B cell (primary cell): ENCODE measurements around the gene BOLA2B. TPM values are rescaled to one million over a fixed set of nuclear protein-coding genes. Genes with fewer than 3 reads are reported as not detected.

Experiments
- ATAC-seq: fragments of 200-7000 bp; cut with Tn5 transposase; one replicate; pipeline ENCODE4 v1.10.0; 2021; ENCODE audit warnings: low read depth, mild to moderate bottlenecking, moderate number of reproducible peaks, moderate library complexity
- CTCF ChIA-PET: fragments of 350-600 bp; sonication (Branson Sonifier 250); formaldehyde crosslinking; loops from one replicate; lab custom pipeline; 2021; ENCODE audit warnings: antibody characterized with exemption, inconsistent platforms; lab: Charles Lee
- POLR2A ChIA-PET: fragments of 350-600 bp; sonication (Branson Sonifier 250); formaldehyde crosslinking; loops from one replicate; lab custom pipeline; 2021; ENCODE audit warnings: antibody characterized with exemption; lab: Charles Lee
- DNase-seq: peaks from one replicate; pipeline ENCODE4 v3.0.0; 2013
- H2AFZ ChIP-seq: 2 replicates; pipeline ENCODE4 v1.6.1; 2012; ENCODE audit warnings: mild to moderate bottlenecking, low read depth, low read length; ENCODE audit not compliant: insufficient read depth, poor library complexity, severe bottlenecking
- H3K27ac ChIP-seq, 2 donors: 1 replicate in 1 of 2; 2 replicates in 1 of 2; pipeline ENCODE4 v1.5.1; 2012 to 2013; ENCODE audit warnings: low read length in 2 of 2, mild to moderate bottlenecking in 2 of 2, moderate library complexity in 1 of 2
- H3K27me3 ChIP-seq, 4 experiments: fragments of 200-600 bp in 1 of 4; sonication (generic) in 1 of 4; replicated peaks in 1 of 4; 1 replicate in 2 of 4; 2 replicates in 2 of 4; pipeline versions ENCODE4 v1.6.1 to v1.7.0; 2013 to 2016; ENCODE audit warnings: low read length in 3 of 4, mild to moderate bottlenecking in 2 of 4, mixed read lengths in 1 of 4, moderate library complexity in 1 of 4; ENCODE audit not compliant: insufficient read depth in 4 of 4, control insufficient read depth in 3 of 4; ENCODE audit errors: control extremely low read depth in 1 of 4
- H3K36me3 ChIP-seq, 2 experiments: replicated peaks in 1 of 2; 1 replicate in 1 of 2; 2 replicates in 1 of 2; pipeline versions ENCODE4 v1.6.1 to v1.7.1; 2013; ENCODE audit warnings: low read length in 1 of 2; ENCODE audit not compliant: insufficient read depth in 2 of 2, control insufficient read depth in 1 of 2; ENCODE audit errors: control extremely low read depth in 1 of 2, extremely low read depth in 1 of 2
- H3K4me1 ChIP-seq, 2 donors: fragments of 200-600 bp in 1 of 2; sonication (generic) in 1 of 2; 1 replicate in 1 of 2; 2 replicates in 1 of 2; pipeline versions ENCODE4 v1.5.1 to v1.6.1; 2013 to 2017; ENCODE audit warnings: low read length in 2 of 2; ENCODE audit not compliant: control insufficient read depth in 2 of 2, insufficient read depth in 2 of 2
- H3K4me2 ChIP-seq: replicated peaks from 2 replicates; pipeline ENCODE3; 2012; ENCODE audit warnings: mild to moderate bottlenecking, low read depth, low read length; ENCODE audit not compliant: poor library complexity, severe bottlenecking
- H3K4me3 ChIP-seq, 5 experiments: fragments of 200-600 bp in 1 of 5; sonication (generic) in 1 of 5; 1 replicate in 3 of 5; 2 replicates in 2 of 5; pipeline versions ENCODE4 v1.5.1 to v1.7.0; 2011 to 2016; ENCODE audit warnings: low read length in 4 of 5, mild to moderate bottlenecking in 4 of 5, low read depth in 2 of 5, control low read depth in 1 of 5, moderate library complexity in 1 of 5; ENCODE audit not compliant: insufficient read depth in 1 of 5; ENCODE audit errors: control extremely low read depth in 1 of 5, extremely low read depth in 1 of 5
- H3K79me2 ChIP-seq: fragments of 200-600 bp; sonication (generic); one replicate; pipeline ENCODE4 v1.6.0; 2016; ENCODE audit warnings: low read length; ENCODE audit not compliant: control insufficient read depth, insufficient read depth
- H3K9ac ChIP-seq: fragments of 200-600 bp; sonication (generic); 2 replicates; pipeline ENCODE4 v1.6.1; 2017; ENCODE audit warnings: mild to moderate bottlenecking, low read length, moderate library complexity
- H3K9me3 ChIP-seq, 3 donors: one replicate each; pipeline versions ENCODE4 v1.6.1 to v1.7.1; 2013; ENCODE audit warnings: low read length in 2 of 3; ENCODE audit not compliant: control insufficient read depth in 2 of 3, insufficient read depth in 1 of 3; ENCODE audit errors: control extremely low read depth in 1 of 3
- H4K20me1 ChIP-seq: 2 replicates; pipeline ENCODE4 v1.6.0; 2012; ENCODE audit warnings: mild to moderate bottlenecking, low read length; ENCODE audit not compliant: insufficient read depth, control insufficient read depth, poor library complexity, severe bottlenecking
- H3K27ac Mint-ChIP-seq: one replicate; pipeline ENCODE4 v1.8.0; 2021; ENCODE audit warnings: mixed read lengths
- H3K27me3 Mint-ChIP-seq: one replicate; pipeline ENCODE4 v1.8.0; 2021; ENCODE audit warnings: mixed read lengths
- H3K4me1 Mint-ChIP-seq: one replicate; pipeline ENCODE4 v1.8.0; 2021; ENCODE audit warnings: mixed read lengths
- H3K4me3 Mint-ChIP-seq: one replicate; pipeline ENCODE4 v1.8.0; 2021; ENCODE audit warnings: mixed read lengths
- H3K9me3 Mint-ChIP-seq: one replicate; pipeline ENCODE4 v1.8.0; 2022; ENCODE audit warnings: mixed read lengths; ENCODE audit not compliant: insufficient read depth
- EZH2 ChIP-seq: IDR thresholded peaks from 2 replicates; pipeline ENCODE4 v1.6.1; 2012; ENCODE audit warnings: borderline replicate concordance, low read depth, mild to moderate bottlenecking, moderate library complexity, low read length; ENCODE audit not compliant: insufficient read depth, poor library complexity, severe bottlenecking
- WGBS: methylation state at CpG from one replicate; pipeline ENCODE4 v1.1.5; 2013; ENCODE audit warnings: missing lambda C conversion rate; ENCODE audit not compliant: insufficient coverage; 5-methylcytosine and 5-hydroxymethylcytosine counted together
- intact Hi-C: fragments of 100-400 bp; cut with micrococcal nuclease; formaldehyde crosslinking; loops from one replicate; pipeline ENCODE4 v1.10.0; 2022
- polyA plus RNA-seq: library from polyadenylated mRNA; depleted of rRNA; stranded (reverse); fragments of >200 nt; gene quantifications from 2 replicates; pipeline ENCODE4 v1.2.3, GENCODE V29; 2012
- total RNA-seq, 2 donors: library from RNA; stranded (reverse); fragments of 120-200 nt in 1 of 2; gene quantifications; 1 replicate in 1 of 2; 2 replicates in 1 of 2; pipeline versions ENCODE4 v1.2.3 to v1.2.4, GENCODE V29; 2013 to 2022
- TF ChIP-seq, protein P1 (sequence below): fragments of 200-600 bp; IDR thresholded peaks from one replicate; pipeline ENCODE4 v1.8.0; 2022; ENCODE audit warnings: antibody characterized with exemption, mild to moderate bottlenecking

BOLA2B gene
- total and polyA plus RNA-seq, 2 donors (not counting 1 experiment from before 2014, with no cell fraction given) = 82.5 to 155 TPM

GRCh38 chr16:30163538-30163937 lies 29.9 kb downstream of the BOLA2B start:
- no peak overlapping the region for H3K9ac ChIP-seq
- ChIA-PET CTCF (no interaction called here), POLR2A (no interaction called here)
- H4K20me1 ChIP-seq = no peaks in the 10 kb centered on the region
- no peaks in the 10 kb centered on the region for H3K36me3 ChIP-seq
- no peaks in the 10 kb centered on the region for H3K27me3 ChIP-seq
- H3K4me3 ChIP-seq = no peak overlapping the region
- H3K27ac ChIP-seq = no peak overlapping the region
- no peaks in the 10 kb centered on the region for H3K79me2 ChIP-seq
- intact Hi-C loops = no loop called here
- Mint-ChIP-seq H3K27me3 (no peaks in the 10 kb centered on the region), H3K4me3 (no peak overlapping the region), H3K4me1 (peaks cover 25% of the 10 kb centered on the region), H3K27ac (no peak overlapping the region), H3K9me3 (no peaks in the 10 kb centered on the region)
- no peak for DNase-seq
- no peaks in the 10 kb centered on the region for H3K9me3 ChIP-seq
- WGBS = 100% methylated on average over 2 of the region's 3 CpGs
- peaks cover 21 to 28% of the 10 kb centered on the region in 2 donors for H3K4me1 ChIP-seq
- no peak for TF ChIP-seq EZH2
- TF ChIP-seq, protein P1, sequence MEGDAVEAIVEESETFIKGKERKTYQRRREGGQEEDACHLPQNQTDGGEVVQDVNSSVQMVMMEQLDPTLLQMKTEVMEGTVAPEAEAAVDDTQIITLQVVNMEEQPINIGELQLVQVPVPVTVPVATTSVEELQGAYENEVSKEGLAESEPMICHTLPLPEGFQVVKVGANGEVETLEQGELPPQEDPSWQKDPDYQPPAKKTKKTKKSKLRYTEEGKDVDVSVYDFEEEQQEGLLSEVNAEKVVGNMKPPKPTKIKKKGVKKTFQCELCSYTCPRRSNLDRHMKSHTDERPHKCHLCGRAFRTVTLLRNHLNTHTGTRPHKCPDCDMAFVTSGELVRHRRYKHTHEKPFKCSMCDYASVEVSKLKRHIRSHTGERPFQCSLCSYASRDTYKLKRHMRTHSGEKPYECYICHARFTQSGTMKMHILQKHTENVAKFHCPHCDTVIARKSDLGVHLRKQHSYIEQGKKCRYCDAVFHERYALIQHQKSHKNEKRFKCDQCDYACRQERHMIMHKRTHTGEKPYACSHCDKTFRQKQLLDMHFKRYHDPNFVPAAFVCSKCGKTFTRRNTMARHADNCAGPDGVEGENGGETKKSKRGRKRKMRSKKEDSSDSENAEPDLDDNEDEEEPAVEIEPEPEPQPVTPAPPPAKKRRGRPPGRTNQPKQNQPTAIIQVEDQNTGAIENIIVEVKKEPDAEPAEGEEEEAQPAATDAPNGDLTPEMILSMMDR = no peak
- no peak overlapping the region for H3K4me2 ChIP-seq
- H2AFZ ChIP-seq = no peak overlapping the region
- no peak for ATAC-seq

GRCh38 chr16:30157214-30157613 lies 36.3 kb downstream of the BOLA2B start:
- DNase-seq = no peak
- H4K20me1 ChIP-seq = no peaks in the 10 kb centered on the region
- Mint-ChIP-seq H3K4me3 (no peak overlapping the region), H3K27ac (no peak overlapping the region), H3K4me1 (no peaks in the 10 kb centered on the region), H3K27me3 (no peaks in the 10 kb centered on the region), H3K9me3 (no peaks in the 10 kb centered on the region)
- no peak for ATAC-seq
- CTCF ChIA-PET = interaction anchor here (0.6 to 1.0 kb wide), 3 partner anchors 9 to 408 kb away, joined by 3 read pairs; no protein-coding TSS in a partner anchor
- POLR2A ChIA-PET = no interaction called here
- no peak for TF ChIP-seq EZH2
- TF ChIP-seq, protein P1 = no peak
- no peak overlapping the region for H3K27ac ChIP-seq
- no peaks in the 10 kb centered on the region for H3K27me3 ChIP-seq
- no peak overlapping the region for H3K9ac ChIP-seq
- H3K4me1 ChIP-seq = no peaks in the 10 kb centered on the region
- WGBS = 100% methylated on average over 1 of the region's 1 CpG
- no peaks in the 10 kb centered on the region for H3K9me3 ChIP-seq
- H3K4me2 ChIP-seq = no peak overlapping the region
- intact Hi-C loops = no loop called here
- H2AFZ ChIP-seq = no peak overlapping the region
- no peak overlapping the region for H3K4me3 ChIP-seq
- no peaks in the 10 kb centered on the region for H3K79me2 ChIP-seq
- H3K36me3 ChIP-seq = no peaks in the 10 kb centered on the region
